CD4-positive, CD25-positive, alpha-beta regulatory T cell (primary cell): Measurements from ENCODE around the gene PSMB10. TPM values are rescaled to one million over a fixed set of nuclear protein-coding genes. Genes with fewer than 3 reads are reported as not detected.

ENCODE experiments used
- ATAC-seq, 2 donors: fragments of 150-1000 bp; cut with Tn5 transposase; one replicate each; pipeline ENCODE4 v1.10.0; 2021; ENCODE audit warnings: low read depth in 2 of 2, moderate number of reproducible peaks in 2 of 2, moderate library complexity in 1 of 2
- DNase-seq, 3 donors: peaks; one replicate each; pipeline versions ENCODE4 v3.0.0 to v3.0.0-alpha.2; 2012 to 2022; ENCODE audit warnings: mixed read lengths in 1 of 3
- H3K27ac ChIP-seq: one replicate; pipeline ENCODE4 v1.7.0; 2013; ENCODE audit warnings: mild to moderate bottlenecking, low read length; ENCODE audit not compliant: insufficient read depth, poor library complexity, severe bottlenecking
- H3K27me3 ChIP-seq: one replicate; pipeline ENCODE4 v1.7.0; 2013; ENCODE audit warnings: low read length; ENCODE audit not compliant: control insufficient read depth, insufficient read depth
- H3K36me3 ChIP-seq: one replicate; pipeline ENCODE4 v1.7.0; 2013; ENCODE audit warnings: mild to moderate bottlenecking, low read length, moderate library complexity; ENCODE audit not compliant: control insufficient read depth, insufficient read depth
- H3K4me1 ChIP-seq: 2 replicates; pipeline ENCODE4 v1.7.0; 2013; ENCODE audit warnings: mild to moderate bottlenecking, low read length; ENCODE audit not compliant: insufficient read depth, control insufficient read depth, poor library complexity, severe bottlenecking
- H3K4me3 ChIP-seq: one replicate; pipeline ENCODE4 v1.7.0; 2013; ENCODE audit warnings: low read depth, mild to moderate bottlenecking, low read length, moderate library complexity
- H3K9me3 ChIP-seq, 2 experiments: 1 replicate in 1 of 2; 2 replicates in 1 of 2; pipeline ENCODE4 v1.7.0; 2013; ENCODE audit warnings: low read length in 2 of 2, mild to moderate bottlenecking in 1 of 2, moderate library complexity in 1 of 2; ENCODE audit not compliant: control insufficient read depth in 2 of 2
- H3K27ac Mint-ChIP-seq, 3 donors: one replicate each; pipeline ENCODE4 v1.8.0; 2020 to 2022; ENCODE audit warnings: mild to moderate bottlenecking in 3 of 3, mixed read lengths in 3 of 3, moderate library complexity in 2 of 3
- H3K27me3 Mint-ChIP-seq: one replicate; pipeline ENCODE4 v1.8.0; 2022; ENCODE audit warnings: mild to moderate bottlenecking, mixed read lengths
- H3K36me3 Mint-ChIP-seq: one replicate; pipeline ENCODE4 v1.8.0; 2020; ENCODE audit warnings: mixed read lengths
- H3K4me1 Mint-ChIP-seq, 4 donors: one replicate each; pipeline ENCODE4 v1.8.0; 2020 to 2022; ENCODE audit warnings: mixed read lengths in 4 of 4, mild to moderate bottlenecking in 1 of 4
- H3K4me3 Mint-ChIP-seq, 4 donors: one replicate each; pipeline ENCODE4 v1.8.0; 2020 to 2022; ENCODE audit warnings: mild to moderate bottlenecking in 4 of 4, mixed read lengths in 4 of 4, moderate library complexity in 3 of 4
- H3K9me3 Mint-ChIP-seq, 7 donors: one replicate each; pipeline ENCODE4 v1.8.0; 2020 to 2022; ENCODE audit warnings: mixed read lengths in 7 of 7, mild to moderate bottlenecking in 3 of 7, moderate library complexity in 2 of 7
- polyA plus RNA-seq, 4 donors: library from polyadenylated mRNA; unstranded; fragments of 300-500 nt; fragmentation: Illumina TruSeq; gene quantifications; one replicate each; pipeline ENCODE4 v1.2.3, GENCODE V29; 2021
- total RNA-seq: library from RNA; stranded (reverse); gene quantifications from one replicate; pipeline ENCODE4 v1.2.3, GENCODE V29; 2022

PSMB10 gene
- total and polyA plus RNA-seq, 5 donors from 2014 or later = 136 to 673 (median 525) TPM

DNA sequence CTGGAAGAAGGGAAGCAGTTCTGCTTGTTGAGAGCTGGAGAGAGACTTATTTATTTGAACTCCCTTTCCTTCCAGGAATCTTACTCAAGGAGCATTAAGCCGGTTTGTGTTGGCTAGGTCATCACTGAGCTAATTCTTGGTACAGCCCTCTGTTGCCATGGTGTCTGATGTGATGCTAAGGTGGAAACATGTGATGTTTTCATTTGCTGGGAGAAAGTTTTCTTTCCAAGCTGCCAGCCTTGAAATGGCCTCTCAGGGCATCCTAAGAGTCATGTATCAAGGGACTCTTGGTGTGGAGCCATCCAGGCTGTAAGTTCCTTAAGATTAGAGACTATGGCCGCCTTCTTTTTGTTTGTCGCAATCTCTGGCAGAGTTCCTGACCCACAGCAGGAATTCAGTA is 39.4 kb downstream of the PSMB10 start:
- H3K4me1 Mint-ChIP-seq = peaks cover 14 to 68% (median 41%) of the 10 kb centered on the region in 4 donors
- Histone ChIP-seq H3K4me3 (no peak overlapping the region), H3K36me3 (no peaks in the 10 kb centered on the region), H3K27me3 (no peaks in the 10 kb centered on the region), H3K27ac (no peak overlapping the region), H3K9me3 (no peaks in the 10 kb centered on the region), H3K4me1 (peaks cover 18% of the 10 kb centered on the region)
- peaks cover 4% of the 10 kb centered on the region for H3K36me3 Mint-ChIP-seq
- H3K27me3 Mint-ChIP-seq = no peaks in the 10 kb centered on the region
- H3K27ac Mint-ChIP-seq = no peak overlapping the region
- no peak for ATAC-seq
- no peaks in the 10 kb centered on the region for H3K9me3 Mint-ChIP-seq
- peak overlapping the region in 1 of 4 donors; percentile 9 for H3K4me3 Mint-ChIP-seq
- DNase-seq = no peak

DNA sequence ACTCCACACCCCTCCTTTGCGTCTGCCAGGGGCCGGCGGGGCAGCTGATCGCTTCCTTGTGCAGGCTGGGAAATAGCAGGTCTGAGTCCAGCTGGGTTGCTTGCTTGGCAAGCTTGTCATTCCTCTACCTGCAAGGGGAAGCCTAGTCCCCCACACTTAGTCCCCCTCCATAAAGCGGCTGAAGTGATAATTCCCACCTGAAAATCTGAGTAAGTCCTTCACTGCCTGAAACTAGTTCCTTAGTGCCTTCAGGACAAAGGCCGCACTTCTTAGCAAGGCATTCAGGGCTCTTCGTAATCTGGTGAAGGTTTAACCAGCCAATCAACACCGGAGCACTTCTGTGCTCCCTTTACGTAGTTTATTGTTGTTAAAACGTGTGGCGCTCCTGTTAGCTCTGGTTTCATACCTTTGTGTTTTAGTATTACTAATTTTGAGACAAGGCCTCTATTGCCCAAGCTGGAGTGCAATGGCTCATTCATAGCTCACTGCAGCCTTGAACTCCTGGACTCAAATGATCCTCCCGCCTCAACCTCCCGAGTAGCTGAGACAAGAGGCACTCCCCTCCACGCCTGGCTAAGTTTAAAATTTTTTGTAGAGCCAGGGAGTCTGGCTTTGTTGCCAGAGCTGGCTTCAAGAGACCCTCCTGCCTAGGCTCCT is 42.8 kb downstream of the PSMB10 start:
- Histone ChIP-seq H3K4me1 (peaks cover 18% of the 10 kb centered on the region), H3K36me3 (no peaks in the 10 kb centered on the region), H3K27me3 (no peaks in the 10 kb centered on the region), H3K27ac (peak overlapping the region; percentile 86), H3K4me3 (peak overlapping the region; percentile 87), H3K9me3 (no peaks in the 10 kb centered on the region)
- H3K36me3 Mint-ChIP-seq = no peaks in the 10 kb centered on the region
- ATAC-seq (no peak), DNase-seq (peak in 1 of 3 donors; percentile 45)
- H3K4me1 Mint-ChIP-seq = peaks cover 14 to 55% (median 32%) of the 10 kb centered on the region in 4 donors
- H3K4me3 Mint-ChIP-seq = peak overlapping the region; percentile 95 to 99 (median 98)
- H3K27me3 Mint-ChIP-seq = no peaks in the 10 kb centered on the region
- peak overlapping the region; percentile 80 to 97 (median 97) for H3K27ac Mint-ChIP-seq
- H3K9me3 Mint-ChIP-seq = no peaks in the 10 kb centered on the region

DNA sequence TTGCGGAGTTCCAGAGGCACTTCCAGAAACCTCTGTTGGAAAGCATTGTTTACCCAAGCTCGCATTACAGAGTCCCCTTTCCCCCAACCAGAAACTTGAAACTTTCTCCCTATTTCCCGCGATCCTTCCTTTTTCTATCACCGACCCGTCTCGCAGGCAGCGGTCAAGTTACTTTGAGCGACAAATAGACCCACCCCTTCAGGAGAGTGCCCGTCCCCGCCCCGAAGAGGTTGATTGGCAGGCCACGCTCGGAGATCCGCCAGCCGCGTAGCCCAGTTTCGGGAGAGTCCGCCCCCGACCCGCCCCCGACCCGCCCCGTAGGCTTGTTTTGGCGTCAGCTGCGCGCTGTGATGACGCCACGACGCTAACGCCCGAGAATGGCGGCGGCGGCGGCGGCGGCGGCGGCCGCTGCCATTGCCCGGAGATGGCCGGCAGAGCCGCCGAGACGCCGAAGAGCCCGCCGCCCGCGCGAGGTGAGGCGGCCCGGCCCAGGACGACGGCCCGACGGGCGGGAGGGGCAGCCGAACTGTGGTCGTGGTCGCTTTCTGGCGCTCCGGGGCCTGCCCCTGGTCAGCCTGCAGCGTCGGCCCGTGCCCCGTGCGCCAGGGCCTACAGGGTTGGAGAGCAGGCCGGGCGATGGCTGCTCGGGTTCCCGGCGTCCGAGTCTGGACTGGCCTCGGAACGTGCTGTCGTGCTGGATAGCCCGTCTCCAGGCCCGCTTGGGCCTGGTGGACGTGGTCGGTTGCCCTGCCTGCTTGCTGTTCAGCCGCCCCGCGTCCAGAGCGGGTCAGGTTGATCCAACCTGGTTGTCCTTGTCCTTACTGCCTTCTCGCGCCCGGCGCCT is 43.5 kb downstream of the PSMB10 start, which contains the start of gene PSKH1:
TSS of gene PSKH1 (plus strand) at position 356 of the 844 bp plus-strand sequence. CDS start 15,496 bp downstream, outside the sequence.
- H3K4me3 ChIP-seq = peak within 1 kb of the TSS; percentile 93
- Mint-ChIP-seq H3K36me3 (no peaks in the 10 kb centered on the region), H3K4me1 (peaks cover 14 to 49% (median 32%) of the 10 kb centered on the region in 4 donors), H3K4me3 (peak within 1 kb of the TSS; percentile 95 to 99 (median 98)), H3K9me3 (no peaks in the 10 kb centered on the region), H3K27me3 (no peaks in the 10 kb centered on the region), H3K27ac (peak within 1 kb of the TSS; percentile 80 to 97 (median 97))
- H3K27me3 ChIP-seq = no peaks in the 10 kb centered on the region
- no peaks in the 10 kb centered on the region for H3K36me3 ChIP-seq
- ATAC-seq = peak; percentile 98 to 99
- peaks cover 18% of the 10 kb centered on the region for H3K4me1 ChIP-seq
- no peaks in the 10 kb centered on the region for H3K9me3 ChIP-seq
- peak; percentile 89 to 96 (median 93) for DNase-seq
- peak within 1 kb of the TSS; percentile 86 for H3K27ac ChIP-seq

DNA sequence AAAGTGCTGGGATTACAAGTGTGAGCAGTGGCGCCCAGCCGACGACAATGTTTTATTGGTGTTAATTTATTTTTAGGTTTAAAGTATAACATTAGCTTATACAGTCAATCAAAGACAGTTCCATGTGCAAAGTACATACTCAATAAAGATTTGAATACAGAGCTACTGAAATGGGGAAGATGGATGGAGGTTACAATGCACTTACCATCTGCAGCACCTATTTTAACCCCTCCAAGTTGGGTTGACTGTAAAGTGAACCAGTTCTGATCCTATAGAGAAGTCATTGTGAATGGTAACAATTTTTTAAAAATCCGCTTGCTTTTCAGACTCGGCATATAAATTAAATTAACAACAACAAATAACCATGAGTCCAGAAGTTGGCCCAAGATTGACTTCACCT is 44.3 kb downstream of the PSMB10 start:
- Mint-ChIP-seq H3K4me3 (peak overlapping the region; percentile 89 to 99 (median 92)), H3K9me3 (no peaks in the 10 kb centered on the region), H3K4me1 (peaks cover 14 to 47% (median 30%) of the 10 kb centered on the region in 4 donors), H3K36me3 (no peaks in the 10 kb centered on the region), H3K27me3 (no peaks in the 10 kb centered on the region), H3K27ac (peak overlapping the region in 2 of 3 donors; percentile 90 to 97)
- no peaks in the 10 kb centered on the region for H3K27me3 ChIP-seq
- H3K27ac ChIP-seq = peak overlapping the region; percentile 86
- DNase-seq (no peak), ATAC-seq (no peak)
- peak overlapping the region; percentile 93 for H3K4me3 ChIP-seq
- H3K9me3 ChIP-seq = no peaks in the 10 kb centered on the region
- H3K4me1 ChIP-seq = peaks cover 18% of the 10 kb centered on the region
- H3K36me3 ChIP-seq = no peaks in the 10 kb centered on the region

DNA sequence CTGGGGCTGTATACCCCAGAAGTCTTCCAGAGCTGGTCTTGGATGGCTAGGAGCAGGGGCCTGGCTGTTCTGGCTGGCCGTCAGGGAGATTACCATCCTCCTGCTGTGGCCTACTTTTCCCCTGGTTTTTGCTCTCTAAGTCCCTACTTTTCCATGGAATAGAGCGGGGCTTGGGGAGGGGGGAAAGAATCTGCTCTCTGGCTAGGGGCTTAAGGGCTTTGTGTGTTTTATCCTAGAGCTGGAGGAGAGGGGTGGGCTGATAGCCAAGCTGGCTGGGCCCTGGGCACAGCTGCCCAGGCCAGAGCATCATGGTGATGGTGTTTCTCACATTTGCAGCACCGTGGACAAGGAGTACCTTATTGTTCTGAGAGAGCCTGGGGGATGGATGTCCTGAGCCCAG is 48.3 kb downstream of the PSMB10 start:
- DNase-seq = no peak
- peaks cover 4 to 9% (median 8%) of the 10 kb centered on the region in 4 donors for H3K4me1 Mint-ChIP-seq
- H3K36me3 ChIP-seq = peaks cover 9% of the 10 kb centered on the region
- ATAC-seq = no peak
- H3K9me3 ChIP-seq = no peaks in the 10 kb centered on the region
- peaks cover 4% of the 10 kb centered on the region for H3K4me1 ChIP-seq
- H3K27ac ChIP-seq = no peak overlapping the region
- no peak overlapping the region for H3K4me3 Mint-ChIP-seq
- no peaks in the 10 kb centered on the region for H3K9me3 Mint-ChIP-seq
- H3K27me3 Mint-ChIP-seq = no peaks in the 10 kb centered on the region
- H3K36me3 Mint-ChIP-seq = peaks cover 8% of the 10 kb centered on the region
- H3K27me3 ChIP-seq = no peaks in the 10 kb centered on the region
- H3K27ac Mint-ChIP-seq = no peak overlapping the region
- no peak overlapping the region for H3K4me3 ChIP-seq

DNA sequence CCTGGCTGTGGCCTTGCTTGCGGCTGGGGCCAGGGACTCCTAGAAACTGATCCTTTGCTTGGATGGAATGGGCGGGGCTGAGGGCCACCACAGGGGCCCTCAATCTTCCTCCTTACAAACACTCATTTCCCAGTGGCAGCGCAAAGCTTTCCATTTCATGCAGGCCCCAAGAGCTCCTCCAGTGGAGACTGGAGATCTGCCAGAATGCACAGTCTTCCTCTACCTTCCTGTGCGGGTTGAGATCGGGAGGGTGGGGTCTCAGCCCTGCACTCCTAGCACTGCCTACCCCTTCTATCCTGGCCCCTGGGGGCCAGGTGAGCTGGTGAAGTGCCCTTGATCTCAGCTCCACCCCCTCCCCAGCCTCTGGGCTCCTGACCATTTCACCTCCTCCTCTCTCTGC is 50.3 kb downstream of the PSMB10 start:
- H3K36me3 Mint-ChIP-seq = peaks cover 19% of the 10 kb centered on the region
- no peaks in the 10 kb centered on the region for H3K9me3 ChIP-seq
- no peak for DNase-seq
- H3K27ac ChIP-seq = no peak overlapping the region
- peaks cover 28% of the 10 kb centered on the region for H3K36me3 ChIP-seq
- H3K9me3 Mint-ChIP-seq = no peaks in the 10 kb centered on the region
- no peaks in the 10 kb centered on the region for H3K4me1 ChIP-seq
- no peaks in the 10 kb centered on the region for H3K27me3 ChIP-seq
- H3K4me3 Mint-ChIP-seq = peak overlapping the region in 1 of 4 donors; percentile 54
- ATAC-seq = no peak
- peak overlapping the region in 2 of 3 donors; percentile 25 to 61 for H3K27ac Mint-ChIP-seq
- H3K27me3 Mint-ChIP-seq = no peaks in the 10 kb centered on the region
- H3K4me3 ChIP-seq = no peak overlapping the region
- no peaks in the 10 kb centered on the region for H3K4me1 Mint-ChIP-seq

DNA sequence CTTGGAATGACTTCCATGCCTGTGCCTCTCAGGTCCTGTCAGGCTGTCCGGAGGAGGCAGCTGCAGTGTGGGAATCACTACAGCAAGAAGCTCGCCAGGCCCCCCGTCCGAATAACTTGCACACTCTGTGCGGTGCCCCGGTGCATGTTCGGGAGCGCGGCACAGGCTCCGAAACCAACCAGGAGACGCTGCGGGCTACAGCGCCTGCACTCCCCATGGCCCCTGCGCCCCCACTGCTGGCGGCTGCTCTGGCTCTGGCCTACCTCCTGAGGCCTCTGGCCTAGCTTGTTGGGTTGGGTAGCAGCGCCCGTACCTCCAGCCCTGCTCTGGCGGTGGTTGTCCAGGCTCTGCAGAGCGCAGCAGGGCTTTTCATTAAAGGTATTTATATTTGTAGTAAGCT is 50.7 kb downstream of the PSMB10 start:
- DNase-seq = no peak
- Histone ChIP-seq H3K4me3 (no peak overlapping the region), H3K9me3 (no peaks in the 10 kb centered on the region), H3K27ac (no peak overlapping the region), H3K36me3 (peaks cover 32% of the 10 kb centered on the region), H3K4me1 (no peaks in the 10 kb centered on the region), H3K27me3 (no peaks in the 10 kb centered on the region)
- peaks cover 19% of the 10 kb centered on the region for H3K36me3 Mint-ChIP-seq
- no peak overlapping the region for H3K27ac Mint-ChIP-seq
- no peaks in the 10 kb centered on the region for H3K4me1 Mint-ChIP-seq
- no peaks in the 10 kb centered on the region for H3K9me3 Mint-ChIP-seq
- no peak overlapping the region for H3K4me3 Mint-ChIP-seq
- no peak for ATAC-seq
- H3K27me3 Mint-ChIP-seq = no peaks in the 10 kb centered on the region
